Endothelial cell of umbilical vein (primary cell): ENCODE measurements around the gene AVL9. TPM values are rescaled to one million over a fixed set of nuclear protein-coding genes. Genes with fewer than 3 reads are reported as not detected.

Source experiments
- BruUV-seq: library from RNA; stranded (reverse); fragments of 400-500 nt; replicated peaks from 2 replicates; lab custom pipeline; 2021; lab: Mats Ljungman, UMichigan
- CTCF ChIA-PET: fragments of 300-600, 350-600 bp; sonication (Branson Sonifier 250); formaldehyde crosslinking; loops from one replicate; lab custom pipeline; 2021; ENCODE audit warnings: antibody characterized with exemption, inconsistent platforms; lab: Charles Lee
- POLR2A ChIA-PET: fragments of 300-600, 350-600 bp; sonication (Branson Sonifier 250); formaldehyde crosslinking; loops from one replicate; lab custom pipeline; 2021; ENCODE audit warnings: antibody characterized with exemption, inconsistent platforms; lab: Charles Lee
- DNase-seq: peaks from one replicate; pipeline ENCODE4 v3.0.0-alpha.2; 2011; ENCODE audit warnings: low read depth, low spot score
- FAIRE-seq: peaks from 2 replicates; lab custom pipeline; 2011; peaks lifted over from hg19 to GRCh38; lab: Jason Lieb, UNC
- H2AFZ ChIP-seq: 2 replicates; pipeline ENCODE4 v1.6.0; 2012; ENCODE audit warnings: low read depth, low read length, control low read depth, inconsistent platforms
- H3K27ac ChIP-seq: 2 replicates; pipeline ENCODE4 v1.5.1; 2011; ENCODE audit warnings: low read depth, mild to moderate bottlenecking, control low read depth, low read length, moderate library complexity; ENCODE audit not compliant: insufficient read depth
- H3K27me3 ChIP-seq, 2 experiments: 2 replicates each; pipeline versions ENCODE4 v1.6.0 to v1.6.1; 2011; ENCODE audit warnings: low read length in 2 of 2, mixed read lengths in 1 of 2; ENCODE audit not compliant: control insufficient read depth in 2 of 2, insufficient read depth in 2 of 2
- H3K36me3 ChIP-seq, 2 experiments: 2 replicates in 1 of 2; 3 replicates in 1 of 2; pipeline ENCODE4 v1.5.1; 2011; ENCODE audit warnings: low read length in 2 of 2, mild to moderate bottlenecking in 1 of 2, moderate library complexity in 1 of 2; ENCODE audit not compliant: control insufficient read depth in 2 of 2, insufficient read depth in 2 of 2; ENCODE audit errors: extremely low read depth in 1 of 2
- H3K4me1 ChIP-seq: 3 replicates; pipeline ENCODE4 v1.5.1; 2011; ENCODE audit warnings: mild to moderate bottlenecking, low read length; ENCODE audit not compliant: control insufficient read depth, insufficient read depth; ENCODE audit errors: extremely low read depth
- H3K4me2 ChIP-seq: 2 replicates; pipeline ENCODE4 v1.6.1; 2011; ENCODE audit warnings: low read length, control low read depth, mixed read lengths; ENCODE audit not compliant: insufficient read depth
- H3K4me3 ChIP-seq, 3 experiments: fragments of 200-600 bp in 1 of 3; sonication (generic), shearing (Covaris generic) in 1 of 3; replicated peaks in 1 of 3; 2 replicates each; pipeline ENCODE4 v1.5.1; 2011 to 2016; ENCODE audit warnings: control low read depth in 3 of 3, low read length in 3 of 3, mild to moderate bottlenecking in 2 of 3, inconsistent platforms in 1 of 3, low read depth in 1 of 3, moderate library complexity in 1 of 3; ENCODE audit not compliant: insufficient read depth in 1 of 3
- H3K79me2 ChIP-seq: 2 replicates; pipeline ENCODE4 v1.6.0; 2012; ENCODE audit warnings: low read length, inconsistent platforms; ENCODE audit not compliant: control insufficient read depth, insufficient read depth
- H3K9ac ChIP-seq: replicated peaks from 2 replicates; pipeline ENCODE3; 2011; ENCODE audit warnings: low read length, control low read depth; ENCODE audit not compliant: insufficient read depth; ENCODE audit errors: extremely low read depth
- H3K9me1 ChIP-seq: replicated peaks from 3 replicates; pipeline ENCODE4 v1.6.0; 2011; ENCODE audit warnings: mild to moderate bottlenecking, low read length; ENCODE audit not compliant: control insufficient read depth, insufficient read depth; ENCODE audit errors: extremely low read depth
- H3K9me3 ChIP-seq: replicated peaks from 2 replicates; pipeline ENCODE4 v1.5.1; 2012; ENCODE audit warnings: low read length, inconsistent platforms; ENCODE audit not compliant: control insufficient read depth, insufficient read depth
- H4K20me1 ChIP-seq: replicated peaks from 2 replicates; pipeline ENCODE3; 2011; ENCODE audit warnings: mild to moderate bottlenecking, low read length; ENCODE audit not compliant: control insufficient read depth, insufficient read depth; ENCODE audit errors: extremely low read depth
- EZH2 ChIP-seq: IDR thresholded peaks from 2 replicates; pipeline ENCODE4 v1.6.1; 2012; ENCODE audit warnings: borderline replicate concordance, low read depth, mild to moderate bottlenecking, moderate library complexity, low read length, inconsistent platforms; ENCODE audit not compliant: severe bottlenecking
- FOS ChIP-seq: IDR thresholded peaks from 2 replicates; pipeline ENCODE4 v1.6.1; 2011; ENCODE audit warnings: mild to moderate bottlenecking, low read length, moderate library complexity, borderline replicate concordance; ENCODE audit not compliant: insufficient read depth
- GATA2 ChIP-seq: IDR thresholded peaks from 2 replicates; pipeline ENCODE4 v1.7.0; 2011; ENCODE audit warnings: low read depth, mild to moderate bottlenecking, moderate library complexity, mixed read lengths, low read length; ENCODE audit not compliant: insufficient read length, insufficient read depth
- JUN ChIP-seq: IDR thresholded peaks from 2 replicates; pipeline ENCODE4 v1.6.1; 2011; ENCODE audit warnings: borderline replicate concordance, low read depth; ENCODE audit not compliant: insufficient read length, insufficient read depth
- MYC ChIP-seq: IDR thresholded peaks from one replicate; pipeline ENCODE4 v1.6.1; 2011; ENCODE audit warnings: mild to moderate bottlenecking, low read depth, low read length
- POLR2A ChIP-seq: IDR thresholded peaks from 2 replicates; pipeline ENCODE4 v1.6.1; 2012; ENCODE audit warnings: low read depth, mild to moderate bottlenecking, control low read depth, low read length
- POLR2AphosphoS5 ChIP-seq: IDR thresholded peaks from 2 replicates; pipeline ENCODE4 v1.6.1; 2012; ENCODE audit warnings: low read depth, mild to moderate bottlenecking, control low read depth, low read length, moderate library complexity; ENCODE audit not compliant: insufficient read depth
- dilution Hi-C: fragments of 300-500 bp; cut with MboI; formaldehyde crosslinking; loops from one replicate; pipeline ENCODE4 v1.15.0; 2019; ENCODE audit warnings: low sequenced_read_pairs; ENCODE audit not compliant: extremely low pct_ligation_motif_present
- intact Hi-C: fragments of 100-400 bp; cut with micrococcal nuclease; formaldehyde crosslinking; loops from one replicate; pipeline ENCODE4 v1.10.0; 2022
- polyA plus RNA-seq, 4 experiments: library from polyadenylated mRNA; depleted of rRNA in 3 of 4; stranded (reverse) in 3 of 4; unstranded in 1 of 4; fragments of >200 nt; gene quantifications; 2 replicates each; pipeline versions ENCODE4 v1.2.1 to v1.2.3, GENCODE V29; 2011 to 2012; ENCODE audit warnings: missing spikeins in 1 of 4
- total RNA-seq: library from RNA; stranded (reverse); gene quantifications from 2 replicates; pipeline ENCODE4 v1.2.3, GENCODE V29; 2021
- TF ChIP-seq, protein P1 (sequence below): IDR thresholded peaks from 2 replicates; pipeline ENCODE4 v1.6.1; 2011; ENCODE audit not compliant: insufficient read depth, insufficient read length
- TF ChIP-seq, protein P2 (sequence below), 2 donors: IDR thresholded peaks; 1 replicate in 1 of 2; 2 replicates in 1 of 2; pipeline ENCODE4 v1.5.1; 2011; ENCODE audit warnings: low read length in 2 of 2, mild to moderate bottlenecking in 2 of 2, moderate library complexity in 2 of 2, control low read depth in 1 of 2, inconsistent platforms in 1 of 2, low read depth in 1 of 2; ENCODE audit not compliant: insufficient read depth in 1 of 2; ENCODE audit errors: extremely low read depth in 1 of 2

The AVL9 gene
- total and polyA plus RNA-seq, 2 donors (not counting 3 experiments of a cell fraction or from before 2014, with no cell fraction given): 12.7 to 42.5 TPM

DNA sequence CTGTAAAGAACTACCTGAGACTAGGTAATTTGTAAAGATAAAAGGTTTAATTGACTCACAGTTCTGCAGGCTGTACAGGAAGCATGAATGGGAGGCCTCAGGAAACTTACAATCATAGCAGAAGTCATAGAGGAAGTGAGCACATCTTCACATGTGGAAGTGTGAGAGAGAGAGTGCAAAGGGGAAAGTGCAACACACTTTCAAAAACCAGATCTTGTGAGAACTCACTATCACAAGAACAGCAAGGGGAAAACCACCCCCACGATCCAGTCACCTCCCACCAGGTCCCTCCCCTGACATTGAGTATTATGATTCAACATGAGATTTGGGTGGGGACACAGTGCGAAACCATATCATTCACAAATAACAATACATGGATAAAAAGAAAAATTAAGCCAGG, 24.5 kb downstream of the AVL9 start:
- H3K4me3 ChIP-seq: no peak overlapping the region

More for the DNA sequence above, 24.5 kb downstream of the AVL9 start:
- dilution Hi-C loops (no loop called here), intact Hi-C loops (no loop called here)
- no peak overlapping the region for H3K4me2 ChIP-seq
- H3K9me3 ChIP-seq: peaks cover 4% of the 10 kb centered on the region
- H3K27ac ChIP-seq: no peak overlapping the region
- no peaks in the 10 kb centered on the region for H3K4me1 ChIP-seq
- no peak for TF ChIP-seq POLR2A
- TF ChIP-seq, protein P1, sequence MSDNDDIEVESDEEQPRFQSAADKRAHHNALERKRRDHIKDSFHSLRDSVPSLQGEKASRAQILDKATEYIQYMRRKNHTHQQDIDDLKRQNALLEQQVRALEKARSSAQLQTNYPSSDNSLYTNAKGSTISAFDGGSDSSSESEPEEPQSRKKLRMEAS: no peak
- TF ChIP-seq JUN: no peak
- TF ChIP-seq, protein P2, sequence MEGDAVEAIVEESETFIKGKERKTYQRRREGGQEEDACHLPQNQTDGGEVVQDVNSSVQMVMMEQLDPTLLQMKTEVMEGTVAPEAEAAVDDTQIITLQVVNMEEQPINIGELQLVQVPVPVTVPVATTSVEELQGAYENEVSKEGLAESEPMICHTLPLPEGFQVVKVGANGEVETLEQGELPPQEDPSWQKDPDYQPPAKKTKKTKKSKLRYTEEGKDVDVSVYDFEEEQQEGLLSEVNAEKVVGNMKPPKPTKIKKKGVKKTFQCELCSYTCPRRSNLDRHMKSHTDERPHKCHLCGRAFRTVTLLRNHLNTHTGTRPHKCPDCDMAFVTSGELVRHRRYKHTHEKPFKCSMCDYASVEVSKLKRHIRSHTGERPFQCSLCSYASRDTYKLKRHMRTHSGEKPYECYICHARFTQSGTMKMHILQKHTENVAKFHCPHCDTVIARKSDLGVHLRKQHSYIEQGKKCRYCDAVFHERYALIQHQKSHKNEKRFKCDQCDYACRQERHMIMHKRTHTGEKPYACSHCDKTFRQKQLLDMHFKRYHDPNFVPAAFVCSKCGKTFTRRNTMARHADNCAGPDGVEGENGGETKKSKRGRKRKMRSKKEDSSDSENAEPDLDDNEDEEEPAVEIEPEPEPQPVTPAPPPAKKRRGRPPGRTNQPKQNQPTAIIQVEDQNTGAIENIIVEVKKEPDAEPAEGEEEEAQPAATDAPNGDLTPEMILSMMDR (IDR thresholded peaks at IDR 0.05; ENCODE audit: extremely low read depth in 1 of 2, insufficient read depth in 1 of 2, low read depth in 1 of 2, low read length in 2 of 2): no peak
- TF ChIP-seq MYC: no peak
- no peak for TF ChIP-seq EZH2
- TF ChIP-seq FOS: no peak
- no peak for TF ChIP-seq GATA2
- no peak for TF ChIP-seq POLR2AphosphoS5
- CTCF ChIA-PET: no interaction called here
- POLR2A ChIA-PET: no interaction called here
- peaks cover 65% of the 10 kb centered on the region for H3K79me2 ChIP-seq
- no TSS peak for BruUV-seq
- H3K9me1 ChIP-seq: no peaks in the 10 kb centered on the region
- no peak for DNase-seq
- H3K9ac ChIP-seq: no peak overlapping the region
- H3K27me3 ChIP-seq: no peaks in the 10 kb centered on the region
- H2AFZ ChIP-seq: no peak overlapping the region
- FAIRE-seq: no peak
- H4K20me1 ChIP-seq: no peaks in the 10 kb centered on the region
- no peaks in the 10 kb centered on the region for H3K36me3 ChIP-seq
